ENCODE measurements around the gene OBP2B. TPM values are rescaled to one million over a fixed set of nuclear protein-coding genes. Genes with fewer than 3 reads are reported as not detected.

OBP2B gene
- total and polyA plus RNA-seq, 9 of the 15 experiments (the other 6 are each of a cell fraction or from before 2014, with no cell fraction given), result not detected

DNA sequence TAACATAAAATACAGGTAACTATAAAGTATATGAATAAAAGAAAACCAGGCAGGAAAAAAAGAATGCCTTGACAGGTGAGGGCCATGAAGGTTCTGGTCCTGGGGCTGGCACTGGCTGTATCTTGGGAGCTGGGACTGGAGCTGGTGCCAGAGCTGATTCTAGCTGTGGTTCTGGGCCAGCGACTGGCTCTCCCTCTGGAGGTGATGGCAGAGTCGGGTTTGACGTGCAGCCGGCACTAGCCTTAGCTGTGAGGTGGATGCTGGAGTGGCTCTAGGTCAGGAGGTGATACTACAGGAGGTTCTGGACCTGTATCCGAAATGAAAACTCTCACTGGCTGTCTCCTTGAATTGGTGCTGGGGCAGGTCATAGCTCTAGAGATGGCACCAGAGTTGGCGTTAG, 22.3 kb downstream of the OBP2B start:
- POLR2A ChIA-PET, result interaction anchor here (0.6 to 2.4 kb wide), 7 partner anchors 83 to 212 kb away, joined by 3 to 10 read pairs (median 4); partner anchors contain the start of genes MED22 and RPL7A

More for the DNA sequence above, 22.3 kb downstream of the OBP2B start:
- Histone ChIP-seq H3K9me3 (replicated peaks; ENCODE audit: control insufficient read depth, insufficient read depth, low read depth, low read length) (no peaks in the 10 kb centered on the region), H3K79me2 (ENCODE audit: control insufficient read depth, insufficient read depth, low read length) (no peaks in the 10 kb centered on the region), H4K20me1 (replicated peaks; ENCODE audit: control insufficient read depth, insufficient read depth, low read length) (no peaks in the 10 kb centered on the region), H3K4me2 (ENCODE audit: insufficient read depth, low read length) (no peak overlapping the region), H3K9me1 (ENCODE audit: control insufficient read depth, insufficient read depth, low read length) (no peaks in the 10 kb centered on the region), H2AFZ (ENCODE audit: low read depth, low read length) (no peak overlapping the region), H3K27ac (ENCODE audit: extremely low read depth, low read depth, low read length) (no peak overlapping the region), H3K36me3 (ENCODE audit: control insufficient read depth, insufficient read depth, low read length) (no peaks in the 10 kb centered on the region), H3K9ac (ENCODE audit: insufficient read depth in 1 of 2, low read depth in 2 of 2, low read length in 2 of 2) (no peak overlapping the region), H3K4me3 (no peak overlapping the region), H3K27me3 (ENCODE audit: control insufficient read depth in 2 of 2, insufficient read depth in 2 of 2, low read length in 2 of 2) (peaks cover 21 to 34% of the 10 kb centered on the region in 2 experiments; a peak in 4 of 5 replicates), H3K4me1 (replicated peaks in 1 of 2; ENCODE audit: control insufficient read depth in 2 of 2, insufficient read depth in 2 of 2, low read length in 2 of 2) (peaks cover 4 to 15% of the 10 kb centered on the region in 2 experiments; a peak in 3 of 5 replicates)
- ATAC-seq, result no peak
- no peak for DNase-seq (ENCODE audit: extremely low read depth in 1 of 4, low spot score in 3 of 4)
- no TSS peak for BruUV-seq (replicated peaks)
- intact Hi-C loops (cut with micrococcal nuclease) (loop anchor here (5.0 kb wide), 2 partner anchors 51 to 86 kb away; no protein-coding TSS in a partner anchor), in situ Hi-C loops (cut with MboI) (loop anchor here (5.0 kb wide), 2 partner anchors 146 to 301 kb away; no protein-coding TSS in a partner anchor)
- CTCF ChIA-PET (ENCODE audit: low intra/inter-chr PET ratio), result interaction anchor here (0.5 to 3.0 kb wide), 5 partner anchors 89 to 299 kb away, joined by 3 to 33 read pairs (median 9); no protein-coding TSS in a partner anchor
- TF ChIP-seq PCBP1 (IDR thresholded peaks at IDR 0.05; ENCODE audit: low read depth, low read length, poor library complexity, severe bottlenecking), result no peak
- no peak for TF ChIP-seq FUS (optimal IDR thresholded peaks at IDR 0.05; ENCODE audit: low read depth, low read length)
- no peak for TF ChIP-seq NFXL1 (CRISPR knock-in tag; IDR thresholded peaks at IDR 0.05)
- TF ChIP-seq LEF1 (IDR thresholded peaks at IDR 0.05), result no peak
- TF ChIP-seq HNRNPH1 (optimal IDR thresholded peaks at IDR 0.05; ENCODE audit: low read depth, low read length), result no peak
- TF ChIP-seq SMARCE1 (IDR thresholded peaks at IDR 0.05), result no peak
- TF ChIP-seq, protein P1, sequence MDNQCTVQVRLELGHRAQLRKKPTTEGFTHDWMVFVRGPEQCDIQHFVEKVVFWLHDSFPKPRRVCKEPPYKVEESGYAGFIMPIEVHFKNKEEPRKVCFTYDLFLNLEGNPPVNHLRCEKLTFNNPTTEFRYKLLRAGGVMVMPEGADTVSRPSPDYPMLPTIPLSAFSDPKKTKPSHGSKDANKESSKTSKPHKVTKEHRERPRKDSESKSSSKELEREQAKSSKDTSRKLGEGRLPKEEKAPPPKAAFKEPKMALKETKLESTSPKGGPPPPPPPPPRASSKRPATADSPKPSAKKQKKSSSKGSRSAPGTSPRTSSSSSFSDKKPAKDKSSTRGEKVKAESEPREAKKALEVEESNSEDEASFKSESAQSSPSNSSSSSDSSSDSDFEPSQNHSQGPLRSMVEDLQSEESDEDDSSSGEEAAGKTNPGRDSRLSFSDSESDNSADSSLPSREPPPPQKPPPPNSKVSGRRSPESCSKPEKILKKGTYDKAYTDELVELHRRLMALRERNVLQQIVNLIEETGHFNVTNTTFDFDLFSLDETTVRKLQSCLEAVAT (IDR thresholded peaks at IDR 0.05), result no peak
- TF ChIP-seq E2F3 (CRISPR knock-in tag; IDR thresholded peaks at IDR 0.05), result no peak
- TF ChIP-seq LCOR (CRISPR knock-in tag; IDR thresholded peaks at IDR 0.05), result no peak
- no peak for TF ChIP-seq SMARCC2 (IDR thresholded peaks at IDR 0.05; ENCODE audit: low read depth)
- no peak for TF ChIP-seq TFAM (CRISPR knock-in tag; conservative IDR thresholded peaks at IDR 0.05)
- FAIRE-seq, result no peak
- WGBS (ENCODE audit: insufficient coverage, low coverage, missing lambda C conversion rate), result 25% methylated on average over 6 of the region's 6 CpGs

All from K562 (cell line).